CD4-positive, alpha-beta T cell treated with Interleukin-17A for 4 hours (primary cell): ENCODE measurements around the gene PWWP2A.

ENCODE experiments used
- DNase-seq: peaks from one replicate; pipeline ENCODE4 v3.0.0-alpha.2; 2020; ENCODE audit warnings: mixed read lengths

The PWWP2A gene

GRCh38 chr5:160133071-160133917 is 14.0 kb upstream of the PWWP2A start:
- DNase-seq = no peak

- DNase-seq = no peak
Observed at GRCh38 chr5:160129841-160130240, 10.6 kb upstream of the PWWP2A start.

GRCh38 chr5:160128632-160129031 is 9.4 kb upstream of the PWWP2A start:
- no peak for DNase-seq

- no peak for DNase-seq
Observed at GRCh38 chr5:160119905-160120266, 636 bp upstream of the PWWP2A start.

- peak; percentile 72 for DNase-seq
Observed at GRCh38 chr5:160118349-160119141, 705 bp downstream of the PWWP2A start.

- DNase-seq = no peak
Observed at GRCh38 chr5:160116991-160117390, 2.3 kb downstream of the PWWP2A start.

GRCh38 chr5:160108124-160108523 is 11.1 kb downstream of the PWWP2A start:
- DNase-seq = no peak

GRCh38 chr5:160105686-160106360 is 13.4 kb downstream of the PWWP2A start:
- no peak for DNase-seq

- no peak for DNase-seq
Observed at GRCh38 chr5:160097991-160098390, 21.3 kb downstream of the PWWP2A start.

- no peak for DNase-seq
Observed at GRCh38 chr5:160096178-160096577, 23.1 kb downstream of the PWWP2A start.

- DNase-seq = no peak
Observed at GRCh38 chr5:160092960-160093707, 26.1 kb downstream of the PWWP2A start.

- no peak for DNase-seq
Observed at GRCh38 chr5:160092514-160092913, 26.7 kb downstream of the PWWP2A start.

- DNase-seq = no peak
Observed at GRCh38 chr5:160090059-160090458, 29.2 kb downstream of the PWWP2A start.

GRCh38 chr5:160089531-160089930 is 29.7 kb downstream of the PWWP2A start:
- no peak for DNase-seq

GRCh38 chr5:160088805-160089204 is 30.4 kb downstream of the PWWP2A start:
- no peak for DNase-seq

- DNase-seq = no peak
Observed at GRCh38 chr5:160087199-160087598, 32.1 kb downstream of the PWWP2A start.

- no peak for DNase-seq
Observed at GRCh38 chr5:160084144-160084543, 35.1 kb downstream of the PWWP2A start.

- DNase-seq = no peak
Observed at GRCh38 chr5:160083501-160083900, 35.7 kb downstream of the PWWP2A start.

- no peak for DNase-seq
Observed at GRCh38 chr5:160082614-160083500, 36.4 kb downstream of the PWWP2A start.

GRCh38 chr5:160081495-160081894 is 37.8 kb downstream of the PWWP2A start:
- DNase-seq = no peak

GRCh38 chr5:160079753-160080152 is 39.5 kb downstream of the PWWP2A start:
- DNase-seq = no peak

GRCh38 chr5:160076997-160077396 is 42.3 kb downstream of the PWWP2A start:
- no peak for DNase-seq
